Fibroblast of upper back skin (primary cell): Measurements from ENCODE around the gene A3GALT2.
"Not testable (repeated sequence)": the region's sequence is repeated elsewhere in the genome, so short reads cannot be mapped to it uniquely, and the experiment has no call there.

Experiments
- DNase-seq: peaks from one replicate; pipeline ENCODE4 v3.0.0-alpha.2; 2013

Gene A3GALT2

GRCh38 chr1:33309351-33309750 lies 11.5 kb downstream of the A3GALT2 start:
- DNase-seq: not testable (repeated sequence)

- DNase-seq: no peak
Measured at GRCh38 chr1:33307494-33307864, 13.4 kb downstream of the A3GALT2 start.

GRCh38 chr1:33306653-33307493 lies 14.0 kb downstream of the A3GALT2 start:
- peak; percentile 27 for DNase-seq

GRCh38 chr1:33305816-33306652 lies 14.9 kb downstream of the A3GALT2 start:
- DNase-seq: no peak

GRCh38 chr1:33305016-33305415 lies 15.9 kb downstream of the A3GALT2 start:
- DNase-seq: no peak

GRCh38 chr1:33302325-33302724 lies 18.6 kb downstream of the A3GALT2 start:
- no peak for DNase-seq

- DNase-seq: no peak
Measured at GRCh38 chr1:33301273-33301984, 19.5 kb downstream of the A3GALT2 start.

GRCh38 chr1:33300673-33301072 lies 20.2 kb downstream of the A3GALT2 start:
- peak; percentile 85 for DNase-seq

- DNase-seq: no peak
Measured at GRCh38 chr1:33299461-33300155, 21.3 kb downstream of the A3GALT2 start.

GRCh38 chr1:33298623-33299277 lies 22.1 kb downstream of the A3GALT2 start:
- peak; percentile 52 for DNase-seq

GRCh38 chr1:33297911-33298622 lies 22.8 kb downstream of the A3GALT2 start:
- no peak for DNase-seq

GRCh38 chr1:33296824-33297223 lies 24.1 kb downstream of the A3GALT2 start:
- DNase-seq: no peak

- no peak for DNase-seq
Measured at GRCh38 chr1:33296082-33296458, 24.8 kb downstream of the A3GALT2 start.

- DNase-seq: peak; percentile 74
Measured at GRCh38 chr1:33295450-33296081, 25.3 kb downstream of the A3GALT2 start.

- DNase-seq: no peak
Measured at GRCh38 chr1:33295023-33295422, 25.9 kb downstream of the A3GALT2 start.

GRCh38 chr1:33294071-33295010 lies 26.6 kb downstream of the A3GALT2 start:
- DNase-seq: no peak

- no peak for DNase-seq
Measured at GRCh38 chr1:33292726-33293340, 28.1 kb downstream of the A3GALT2 start.

GRCh38 chr1:33290615-33291014 lies 30.3 kb downstream of the A3GALT2 start:
- DNase-seq: not testable (repeated sequence)

GRCh38 chr1:33289858-33290154 lies 31.1 kb downstream of the A3GALT2 start:
- no peak for DNase-seq
